Thoracic aorta (tissue), 2 donors: ENCODE results near the gene CHST13. TPM values are rescaled to one million over a fixed set of nuclear protein-coding genes. Genes with fewer than 3 reads are reported as not detected.

ENCODE experiments used
- ATAC-seq: fragments of 150-250 bp; one replicate; pipeline ENCODE4 v1.8.0; 2017; ENCODE audit warnings: low read depth; ENCODE audit not compliant: insufficient number of reproducible peaks, low FRiP score
- DNase-seq: peaks from one replicate; pipeline ENCODE4 v3.0.0-alpha.2; 2020; ENCODE audit warnings: low spot score
- H3K27ac ChIP-seq, 2 donors: fragments of 200-600 bp; sonication (generic); 1 replicate in 1 of 2; 2 replicates in 1 of 2; pipeline ENCODE4 v1.5.1; 2016; ENCODE audit warnings: mild to moderate bottlenecking in 2 of 2, moderate library complexity in 2 of 2
- H3K27me3 ChIP-seq: fragments of 200-600 bp; sonication (generic); replicated peaks from 2 replicates; pipeline ENCODE4 v1.6.0; 2016; ENCODE audit warnings: mild to moderate bottlenecking; ENCODE audit not compliant: insufficient read depth
- H3K36me3 ChIP-seq: fragments of 200-600 bp; sonication (generic); one replicate; pipeline ENCODE4 v1.5.1; 2016
- H3K4me1 ChIP-seq, 2 donors: fragments of 200-600 bp; sonication (generic); 1 replicate in 1 of 2; 2 replicates in 1 of 2; pipeline versions ENCODE4 v1.5.1 to v1.6.0; 2016; ENCODE audit warnings: low read depth in 2 of 2, mild to moderate bottlenecking in 1 of 2; ENCODE audit not compliant: control insufficient read depth in 1 of 2
- H3K4me3 ChIP-seq: fragments of 200-600 bp; sonication (generic); 2 replicates; pipeline ENCODE4 v1.5.1; 2016; ENCODE audit warnings: mild to moderate bottlenecking
- H3K9me3 ChIP-seq: fragments of 200-600 bp; sonication (generic); 2 replicates; pipeline ENCODE4 v1.5.1; 2016
- CTCF ChIP-seq: fragments of 200-600 bp; sonication (generic); IDR thresholded peaks from one replicate; pipeline ENCODE4 v1.5.1; 2019; ENCODE audit warnings: antibody characterized with exemption
- total RNA-seq, 2 donors: library from RNA; depleted of rRNA; stranded (reverse); fragments of >200 nt; gene quantifications; one replicate each; pipeline versions ENCODE4 v1.1.0 to v1.2.3, GENCODE V29; 2016

The CHST13 gene
- total RNA-seq: not detected

- Histone ChIP-seq H3K27ac (no peak within 1 kb of the TSS), H3K4me1 (peaks cover 4 to 16% of the 10 kb centered on the region in 2 donors), H3K9me3 (no peaks in the 10 kb centered on the region), H3K36me3 (no peaks in the 10 kb centered on the region), H3K27me3 (no peaks in the 10 kb centered on the region), H3K4me3 (peak within 1 kb of the TSS; percentile 72)
- ATAC-seq (no peak), DNase-seq (no peak)
- TF ChIP-seq CTCF: no peak
Measured at GRCh38 chr3:126523745-126524428, at the start of gene CHST13. Gene CHST13 (plus strand): TSS chr3:126524155. CDS start chr3:126524333, 178 bp downstream.

GRCh38 chr3:126474498-126475412, 49.2 kb upstream of the CHST13 start:
- ATAC-seq (no peak), DNase-seq (no peak)
- peak overlapping the region; percentile 87 for H3K4me3 ChIP-seq
- peaks cover 10% of the 10 kb centered on the region for H3K36me3 ChIP-seq
- TF ChIP-seq CTCF: no peak
- no peaks in the 10 kb centered on the region for H3K27me3 ChIP-seq
- peaks cover 35 to 42% of the 10 kb centered on the region in 2 donors for H3K4me1 ChIP-seq
- peak overlapping the region; percentile 85 for H3K27ac ChIP-seq
- no peaks in the 10 kb centered on the region for H3K9me3 ChIP-seq

- ATAC-seq (peak; percentile 42), DNase-seq (peak; percentile 55)
- TF ChIP-seq CTCF: peak; percentile 19
- peaks cover 35 to 43% of the 10 kb centered on the region in 2 donors for H3K4me1 ChIP-seq
- peaks cover 2% of the 10 kb centered on the region for H3K36me3 ChIP-seq
- no peaks in the 10 kb centered on the region for H3K9me3 ChIP-seq
- H3K27ac ChIP-seq: peak within 1 kb of the TSS; percentile 86 to 96
- peak within 1 kb of the TSS; percentile 87 for H3K4me3 ChIP-seq
- no peaks in the 10 kb centered on the region for H3K27me3 ChIP-seq
Measured at GRCh38 chr3:126475413-126476114, 48.4 kb upstream of the CHST13 start, which contains the start of gene ZXDC. Gene ZXDC (minus strand): TSS chr3:126475891. CDS start chr3:126475865, 26 bp downstream.

- ATAC-seq: no peak
- no peaks in the 10 kb centered on the region for H3K27me3 ChIP-seq
- no peak for DNase-seq
- TF ChIP-seq CTCF: no peak
- H3K4me1 ChIP-seq: peaks cover 35 to 47% of the 10 kb centered on the region in 2 donors
- H3K4me3 ChIP-seq: peak overlapping the region; percentile 87
- H3K36me3 ChIP-seq: no peaks in the 10 kb centered on the region
- peak overlapping the region; percentile 86 to 96 for H3K27ac ChIP-seq
- no peaks in the 10 kb centered on the region for H3K9me3 ChIP-seq
Measured at GRCh38 chr3:126476166-126477060, 47.5 kb upstream of the CHST13 start.
